ENCODE measurements around the gene CFAP300. TPM values are rescaled to one million over a fixed set of nuclear protein-coding genes. Genes with fewer than 3 reads are reported as not detected.
A peak's percentile ranks its signal among the peaks of the same experiment; 100 is the strongest.

The CFAP300 gene
- total and polyA plus RNA-seq, 2 of the 8 experiments (the other 6 are each of a cell fraction or from before 2014, with no cell fraction given): 2.1 to 2.8 TPM

GRCh38 chr11:102109896-102110760 is 62.9 kb downstream of the CFAP300 start, which contains the start of gene YAP1 (continued):
- TF ChIP-seq SAP30 (IDR thresholded peaks at IDR 0.05; ENCODE audit: insufficient read depth, insufficient replicate concordance, low read length) (no peak), HDAC6 (IDR thresholded peaks at IDR 0.05; ENCODE audit: low read depth, low read length) (no peak), RAD21 (IDR thresholded peaks at IDR 0.05 in 1 of 2, conservative IDR thresholded peaks at IDR 0.05 in 1 of 2; ENCODE audit: low read depth in 2 of 2, low read length in 2 of 2) (0 out of 4 replicates have a peak, but pooled peaks of 1 of the 2 experiments have one; percentile 9), CTBP2 (IDR thresholded peaks at IDR 0.05; ENCODE audit: borderline replicate concordance, insufficient read depth, insufficient read length, low read length) (peak; percentile 53), SIX5 (IDR thresholded peaks at IDR 0.05; ENCODE audit: low read depth, low read length) (no peak), JUN (IDR thresholded peaks at IDR 0.05; ENCODE audit: low read depth, low read length) (no peak), CBX5 (IDR thresholded peaks at IDR 0.05; ENCODE audit: low read depth, low read length) (no peak), TAF1 (IDR thresholded peaks at IDR 0.05; ENCODE audit: low read depth, low read length) (peak; percentile 78), TAF7 (optimal IDR thresholded peaks at IDR 0.05; ENCODE audit: borderline replicate concordance, low read depth, low read length) (peak; percentile 65), EGR1 (IDR thresholded peaks at IDR 0.05; ENCODE audit: borderline replicate concordance, low read depth, low read length) (no peak), TCF12 (IDR thresholded peaks at IDR 0.05; ENCODE audit: low read depth, low read length) (no peak), SP1 (IDR thresholded peaks at IDR 0.05; ENCODE audit: low read depth, low read length) (no peak), ZNF274 (IDR thresholded peaks at IDR 0.05; ENCODE audit: borderline replicate concordance, extremely low read depth, low read length) (no peak), NANOG (IDR thresholded peaks at IDR 0.05; ENCODE audit: insufficient read depth, low read depth, low read length, poor library complexity, severe bottlenecking) (no peak), KDM5A (IDR thresholded peaks at IDR 0.05; ENCODE audit: low read length) (no peak), TBP (IDR thresholded peaks at IDR 0.05; ENCODE audit: low read depth, low read length) (peak; percentile 76), KDM1A (IDR thresholded peaks at IDR 0.05; ENCODE audit: borderline replicate concordance, low read length) (0 out of 2 replicates have a peak, but pooled peaks have one; percentile 29), NRF1 (IDR thresholded peaks at IDR 0.05; ENCODE audit: low read depth, low read length) (no peak), HDAC2 (IDR thresholded peaks at IDR 0.05; ENCODE audit: borderline replicate concordance in 1 of 2, low read depth in 2 of 2, low read length in 2 of 2) (no peak), RXRA (IDR thresholded peaks at IDR 0.05; ENCODE audit: insufficient read depth, low read depth, low read length) (no peak), SIN3A (conservative IDR thresholded peaks at IDR 0.05 in 1 of 2, IDR thresholded peaks at IDR 0.05 in 1 of 2; ENCODE audit: low read depth in 1 of 2, low read length in 2 of 2) (peak in 1 of 2 experiments; percentile 10; a peak in 1 of 4 replicates), POU5F1 (IDR thresholded peaks at IDR 0.05; ENCODE audit: low read depth, low read length) (no peak)
- TF ChIP-seq, protein P1, sequence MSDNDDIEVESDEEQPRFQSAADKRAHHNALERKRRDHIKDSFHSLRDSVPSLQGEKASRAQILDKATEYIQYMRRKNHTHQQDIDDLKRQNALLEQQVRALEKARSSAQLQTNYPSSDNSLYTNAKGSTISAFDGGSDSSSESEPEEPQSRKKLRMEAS (IDR thresholded peaks at IDR 0.05): peak; percentile 86

Measured in H1 (cell line).